NCI-H2171 (cell line): Measurements from ENCODE around the gene ISM1.

ENCODE experiments used
- DNase-seq: peaks from one replicate; lab custom pipeline; 2025; lab: John Stamatoyannopoulos, UW

Gene ISM1

DNA sequence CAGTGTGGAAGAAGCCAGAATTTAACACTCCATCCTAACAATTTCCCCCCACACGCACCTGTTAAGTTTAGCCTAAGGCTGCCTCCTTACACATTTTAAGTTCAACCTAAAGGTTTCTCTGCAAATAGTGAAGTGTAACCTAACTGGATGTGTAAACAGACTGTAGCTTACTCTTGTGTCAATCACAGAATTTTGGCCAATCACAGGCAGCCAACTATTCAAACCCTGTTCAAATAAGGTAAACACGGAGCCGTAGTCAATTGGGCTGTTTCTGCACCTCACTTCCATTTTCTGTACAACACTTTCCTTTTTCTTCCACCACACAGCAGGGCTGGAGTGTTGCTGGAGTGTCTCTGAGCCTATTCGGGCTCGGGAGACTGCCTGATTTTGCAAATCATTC lies 92.1 kb downstream of the ISM1 start:
- DNase-seq, result no peak

DNA sequence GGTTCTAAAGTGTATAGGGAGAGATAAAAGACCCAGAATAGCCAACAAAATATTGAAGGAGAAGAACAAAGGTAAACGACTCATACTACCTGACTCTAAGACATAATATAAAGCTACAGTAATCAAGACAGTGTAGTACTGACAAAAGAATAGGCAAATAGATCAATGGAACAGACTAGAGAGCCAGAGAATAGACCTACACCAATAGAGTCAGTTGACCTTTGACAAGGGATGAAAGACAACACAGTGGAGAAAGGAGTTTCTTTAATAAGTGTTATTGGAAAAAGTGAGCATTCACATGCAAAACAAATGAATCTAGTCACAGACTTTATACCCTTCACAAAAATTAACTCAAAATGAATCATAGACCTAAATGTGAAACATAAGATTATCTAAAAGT lies 96.4 kb downstream of the ISM1 start:
- DNase-seq, result no peak

DNA sequence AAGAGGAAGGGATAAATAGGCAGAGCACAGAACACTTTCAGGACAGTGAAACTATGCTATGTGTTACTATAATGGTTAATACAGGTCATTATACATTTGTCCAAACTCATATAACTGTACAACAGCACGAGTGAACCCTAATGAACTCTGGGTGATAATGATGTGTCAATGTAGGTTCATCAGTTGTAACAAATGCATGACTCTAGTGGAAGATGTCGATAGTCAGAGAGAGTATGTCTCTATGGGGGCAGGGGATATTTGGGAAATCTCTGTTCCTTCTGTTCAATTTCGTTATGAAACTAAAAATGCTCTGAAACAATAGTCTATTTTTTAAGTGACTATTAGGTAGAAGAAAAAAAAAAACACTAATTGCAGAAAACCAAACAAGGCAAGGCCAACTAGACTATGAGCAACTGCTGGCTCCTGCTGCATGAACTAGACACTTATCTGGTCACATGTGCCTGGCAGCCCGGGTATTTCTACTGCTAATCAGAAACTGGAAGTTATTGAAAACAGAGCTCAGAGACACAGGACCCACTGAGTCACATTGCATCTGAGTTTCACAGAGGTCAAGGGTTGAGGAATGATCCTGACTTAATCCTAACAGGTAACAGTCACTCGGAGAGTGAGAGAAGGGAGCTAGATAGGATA lies 97.9 kb downstream of the ISM1 start:
- no peak for DNase-seq

GRCh38 chr20:13320702-13321101 lies 99.6 kb downstream of the ISM1 start:
- no peak for DNase-seq

DNA sequence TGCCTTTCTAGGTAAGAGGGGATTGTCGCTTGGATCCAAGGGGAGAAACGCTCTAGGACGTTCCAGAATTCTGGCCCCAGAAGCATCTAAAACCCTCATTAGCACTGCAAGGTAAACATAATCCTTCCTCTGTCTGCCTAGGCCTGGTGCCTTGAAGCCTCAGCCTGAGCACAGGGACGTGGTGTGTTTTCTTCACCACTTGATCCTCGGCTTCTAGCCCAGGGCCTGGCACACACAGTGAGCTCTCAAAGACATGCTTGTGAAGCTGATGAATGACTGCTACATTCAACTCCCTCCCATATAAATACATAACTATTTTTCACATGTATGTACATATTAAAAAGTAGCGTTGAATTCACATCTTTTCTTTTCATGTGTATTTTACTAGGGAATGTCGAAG lies 100.3 kb downstream of the ISM1 start:
- no peak for DNase-seq

DNA sequence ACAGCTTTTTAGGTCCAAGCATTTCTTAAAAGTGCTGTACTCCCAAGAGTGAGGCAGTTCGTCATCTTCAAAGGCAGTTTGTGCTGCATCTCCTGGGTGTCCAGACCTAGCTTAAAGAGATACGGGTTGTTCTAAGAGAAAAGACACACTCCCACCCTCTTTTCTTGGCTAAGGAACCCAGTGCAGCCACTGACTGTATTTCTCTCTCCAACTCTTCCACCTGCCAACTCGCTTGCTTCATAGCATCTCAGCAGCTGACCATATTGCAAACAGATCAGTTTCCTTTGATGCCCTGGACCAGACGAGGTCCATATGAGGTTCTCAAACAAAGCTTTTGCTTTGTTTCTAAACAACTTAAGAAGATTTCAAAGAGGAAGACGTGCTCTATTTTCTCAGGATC lies 101.1 kb downstream of the ISM1 start:
- no peak for DNase-seq

- DNase-seq, result no peak
Observed at GRCh38 chr20:13322621-13323020, 101.5 kb downstream of the ISM1 start.

DNA sequence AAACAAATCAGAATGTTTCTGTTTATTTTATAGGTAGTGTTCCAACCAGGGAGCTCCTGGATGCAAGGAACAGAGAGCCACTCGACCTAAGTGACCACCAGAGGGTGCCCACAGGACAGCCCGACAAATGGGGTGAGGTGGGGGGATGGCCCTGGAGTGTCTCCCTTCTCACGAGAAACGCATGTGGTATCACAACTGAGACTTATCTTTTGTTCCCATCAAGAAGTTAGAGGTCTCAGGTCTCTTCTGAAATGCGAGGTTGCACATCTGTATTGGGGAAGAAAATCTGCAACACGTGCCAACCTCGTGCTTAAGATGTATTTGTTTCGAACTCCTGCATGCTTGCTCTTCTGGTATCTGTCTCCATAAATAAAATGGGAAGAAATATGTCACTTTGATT lies 104.0 kb downstream of the ISM1 start:
- DNase-seq, result no peak

- DNase-seq, result no peak
Observed at GRCh38 chr20:13325796-13326340, 104.8 kb downstream of the ISM1 start.

DNA sequence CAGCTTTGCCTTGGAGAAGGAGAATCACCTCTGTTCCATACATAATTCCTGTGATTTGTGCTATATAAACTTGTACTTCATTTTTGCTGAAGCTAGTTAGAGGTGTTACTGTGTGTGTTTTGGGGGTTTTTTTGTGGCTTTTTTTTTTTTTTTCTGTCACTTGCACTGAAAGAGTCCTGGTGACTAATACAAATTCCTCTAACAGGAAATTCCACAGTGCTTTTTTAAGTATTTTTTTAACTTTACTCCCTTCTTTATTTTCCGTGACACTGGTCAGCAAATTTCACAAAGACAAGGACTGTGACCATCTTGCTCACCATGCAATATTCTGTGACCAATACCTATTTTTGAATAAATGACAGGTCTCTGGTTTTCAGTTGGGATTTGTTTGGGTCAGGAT lies 110.5 kb downstream of the ISM1 start:
- no peak for DNase-seq

DNA sequence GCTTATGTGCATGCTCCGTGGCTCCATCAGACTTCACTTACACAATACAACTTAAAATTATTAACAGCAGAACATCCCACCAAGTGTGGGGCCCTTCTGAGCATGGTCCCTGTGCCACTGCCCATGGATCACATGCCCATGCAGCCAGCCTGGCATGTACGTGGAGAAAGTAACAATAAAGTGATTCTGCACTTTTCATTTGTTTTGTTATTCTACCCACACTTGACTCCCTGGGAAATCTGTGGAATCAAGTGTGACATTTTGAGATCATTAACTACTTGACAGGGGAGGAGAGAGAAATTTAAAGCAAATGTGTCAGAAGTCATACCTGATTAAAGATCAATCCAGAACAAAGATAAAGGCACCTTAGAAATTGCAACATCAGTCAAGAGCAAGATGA lies 112.0 kb downstream of the ISM1 start:
- DNase-seq, result no peak

DNA sequence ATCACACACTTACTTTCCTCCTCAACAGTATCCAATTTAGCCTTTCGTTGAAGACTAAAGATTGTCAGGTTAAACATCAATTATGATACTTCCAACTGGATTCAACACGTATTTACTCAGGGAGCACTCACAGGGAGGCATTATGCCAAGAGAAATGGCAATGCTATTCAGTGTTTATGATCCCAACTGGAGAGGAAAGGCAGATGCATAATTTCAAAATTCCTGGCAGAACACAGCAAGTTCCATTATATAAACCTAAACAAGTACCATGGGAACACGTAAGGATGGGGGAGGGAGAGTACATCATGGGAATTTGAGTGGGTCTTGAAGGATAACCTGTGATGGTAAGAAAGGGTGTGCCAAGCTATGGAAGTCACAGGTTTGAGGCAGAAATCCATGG lies 112.7 kb downstream of the ISM1 start:
- DNase-seq, result no peak

DNA sequence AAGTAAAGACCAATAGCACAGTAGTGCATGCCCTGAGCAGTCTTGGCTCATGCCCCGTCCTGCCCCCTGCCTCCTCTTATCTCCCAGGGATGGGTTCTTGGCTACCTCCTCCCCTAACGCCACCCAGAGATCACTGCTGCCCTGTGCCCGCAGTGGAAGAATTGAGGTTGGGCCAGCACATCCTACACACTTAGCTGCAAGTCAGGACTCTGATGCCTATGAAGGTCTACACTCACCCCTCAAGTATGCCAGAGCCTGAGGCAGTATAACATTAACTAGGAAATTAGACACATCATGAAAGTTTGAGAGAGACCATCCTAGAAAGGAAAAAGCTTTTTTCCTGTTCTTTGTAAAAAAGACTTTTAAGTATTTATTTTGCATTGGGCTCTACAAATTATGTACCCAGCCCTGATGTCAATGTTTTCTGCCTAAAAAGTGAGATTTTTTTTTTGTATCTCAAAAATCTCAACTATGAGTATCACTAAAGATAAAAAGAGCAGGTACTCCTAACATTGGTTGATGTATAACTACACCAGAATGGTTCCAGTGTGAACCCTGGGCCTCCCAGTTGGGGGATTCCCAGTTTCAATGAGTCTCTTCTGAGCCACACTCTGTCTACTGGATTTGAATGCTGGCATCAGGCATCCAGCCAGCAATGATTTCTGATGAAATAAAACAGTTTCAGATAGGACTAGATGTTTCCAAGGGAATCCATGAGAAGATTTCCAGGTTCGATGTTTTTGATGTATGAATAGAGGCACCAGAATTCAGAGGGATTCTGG lies 115.4 kb downstream of the ISM1 start:
- no peak for DNase-seq

DNA sequence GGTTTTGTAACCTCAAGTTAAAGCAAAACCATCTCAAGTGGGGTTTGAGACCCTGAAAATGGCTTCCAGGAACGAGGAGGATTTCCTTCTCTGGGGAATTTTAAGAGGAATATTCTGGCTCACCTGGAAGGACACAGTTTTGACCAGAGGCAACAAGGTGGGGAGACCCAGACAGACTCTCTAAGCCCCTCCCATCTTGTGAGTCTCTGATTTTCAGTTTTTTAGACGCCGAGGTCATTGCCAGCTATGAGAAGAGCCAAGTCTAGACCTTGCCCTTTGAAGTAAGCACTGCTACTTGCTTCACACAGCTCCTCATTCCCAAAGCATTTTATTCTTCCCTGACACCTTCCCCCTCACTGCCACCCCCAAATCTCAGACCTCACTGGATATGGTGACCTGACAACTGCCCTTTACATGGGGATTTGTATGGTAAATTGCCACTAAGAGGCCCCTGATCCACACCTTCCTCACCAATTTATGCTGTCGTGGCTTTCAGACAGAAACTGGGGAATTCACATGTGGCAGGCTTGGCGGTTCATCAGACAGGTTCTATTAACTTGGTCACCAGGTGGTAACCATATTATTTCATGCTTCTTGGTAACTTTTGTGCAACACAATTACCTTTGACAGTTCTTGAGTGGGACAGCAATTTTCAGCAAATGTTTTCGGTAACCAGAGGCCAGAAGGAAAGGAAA lies 116.2 kb downstream of the ISM1 start:
- no peak for DNase-seq

- DNase-seq, result no peak
Observed at GRCh38 chr20:13338097-13338661, 117.1 kb downstream of the ISM1 start.

GRCh38 chr20:13338999-13339411 lies 117.9 kb downstream of the ISM1 start:
- DNase-seq, result no peak

DNA sequence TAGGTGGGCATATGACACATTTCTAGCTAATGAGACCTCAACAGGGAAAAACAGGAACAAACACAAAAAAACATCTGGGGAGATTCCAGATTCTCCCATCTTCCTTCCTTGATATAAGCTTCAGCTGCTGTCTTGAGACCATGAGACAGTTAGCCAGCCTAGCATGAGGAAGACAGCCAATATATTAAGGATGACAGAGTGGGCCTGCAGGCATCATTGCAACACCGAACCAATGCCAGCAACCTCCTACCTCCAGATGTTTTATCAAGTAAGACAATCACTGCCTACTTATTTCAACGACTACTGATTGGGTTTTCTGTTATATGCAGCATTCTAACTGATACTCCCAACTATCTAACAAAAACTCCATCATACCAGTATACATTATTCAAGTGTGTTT lies 119.0 kb downstream of the ISM1 start:
- no peak for DNase-seq

- DNase-seq, result no peak
Observed at GRCh38 chr20:13341737-13342393, 120.8 kb downstream of the ISM1 start.

DNA sequence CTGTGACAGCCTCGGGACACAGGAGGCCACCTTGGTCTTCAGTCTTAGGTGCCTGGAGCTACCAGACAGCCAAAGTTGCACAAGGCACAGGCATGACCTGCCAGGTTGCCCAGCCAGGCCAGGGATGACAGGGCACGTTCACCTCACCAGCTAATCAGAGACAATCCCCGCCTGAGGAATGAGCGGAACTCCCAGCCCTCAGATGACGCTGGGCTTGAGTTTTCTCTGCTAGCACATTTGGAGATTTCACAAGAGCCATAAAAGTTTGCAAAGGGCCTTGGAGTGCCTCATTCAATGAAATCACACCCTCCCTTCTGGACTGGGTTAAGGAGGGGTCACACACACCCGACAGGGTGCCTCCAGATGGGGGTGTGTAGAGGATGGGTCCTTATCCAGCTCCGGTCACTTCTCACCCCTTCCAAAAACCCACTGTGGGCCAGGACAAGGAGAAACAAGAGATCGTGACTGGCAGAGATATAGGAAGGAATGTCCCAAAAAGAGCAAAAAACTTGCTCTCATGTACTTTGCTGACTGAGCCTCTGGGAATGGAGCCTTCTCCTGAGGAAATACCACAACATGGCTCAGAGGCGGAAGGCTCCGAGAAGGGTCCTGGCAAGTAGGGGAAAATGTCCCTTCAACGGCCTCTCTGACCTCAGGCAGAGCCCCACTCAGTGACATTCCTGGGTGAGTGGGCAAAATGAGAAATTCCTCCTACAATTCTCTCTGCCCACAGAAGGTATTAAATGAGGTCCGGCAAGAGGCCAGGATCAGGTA lies 121.6 kb downstream of the ISM1 start:
- DNase-seq, result no peak

DNA sequence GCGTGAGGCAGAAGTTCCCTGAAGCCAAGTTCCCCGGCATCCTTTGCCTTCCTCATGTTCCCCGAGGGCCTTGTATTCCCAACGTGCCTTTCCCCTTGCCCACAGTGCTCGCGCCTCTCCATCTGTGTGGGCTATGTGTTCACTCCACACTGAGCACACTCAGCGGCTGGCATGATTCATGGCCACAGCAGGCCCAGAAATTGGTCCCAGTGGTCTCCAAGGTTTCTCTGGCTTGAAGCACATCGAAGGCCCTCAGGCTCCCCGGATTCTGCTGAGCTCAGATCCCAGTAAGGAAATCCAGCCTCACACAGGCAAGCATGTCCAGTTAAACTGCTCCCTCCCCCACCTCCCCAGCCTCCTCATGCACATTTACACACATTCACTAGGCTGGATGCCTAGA lies 123.6 kb downstream of the ISM1 start:
- DNase-seq, result no peak
